GM15510 (cell line): ENCODE measurements around the gene RHNO1.

Experiments used
- POLR2A ChIP-seq: IDR thresholded peaks from 3 replicates; pipeline ENCODE4 v1.6.1; 2011; ENCODE audit warnings: borderline replicate concordance; ENCODE audit not compliant: insufficient read length; ENCODE audit errors: extremely low read depth

RHNO1 gene

GRCh38 chr12:2854669-2855453, 22.2 kb upstream of the RHNO1 start:
- TF ChIP-seq POLR2A, result no peak

GRCh38 chr12:2855546-2855945, 21.5 kb upstream of the RHNO1 start:
- no peak for TF ChIP-seq POLR2A

- TF ChIP-seq POLR2A, result no peak
These were observed 21.0 kb upstream of the RHNO1 start for GRCh38 chr12:2856051-2856450.

- no peak for TF ChIP-seq POLR2A
These were observed 20.0 kb upstream of the RHNO1 start, which contains the start of gene TEX52 for GRCh38 chr12:2857021-2857431. TEX52 (minus strand) TSS chr12:2857039; CDS start chr12:2857026, 13 bp downstream.

- no peak for TF ChIP-seq POLR2A
These were observed 19.4 kb upstream of the RHNO1 start for GRCh38 chr12:2857576-2857975.

GRCh38 chr12:2858334-2858733, 18.7 kb upstream of the RHNO1 start:
- TF ChIP-seq POLR2A, result no peak

- no peak for TF ChIP-seq POLR2A
These were observed 18.0 kb upstream of the RHNO1 start for GRCh38 chr12:2858944-2859421.

GRCh38 chr12:2860170-2860569, 16.9 kb upstream of the RHNO1 start:
- TF ChIP-seq POLR2A, result no peak

GRCh38 chr12:2862876-2863275, 14.1 kb upstream of the RHNO1 start:
- no peak for TF ChIP-seq POLR2A

GRCh38 chr12:2864198-2864597, 12.8 kb upstream of the RHNO1 start:
- no peak for TF ChIP-seq POLR2A

GRCh38 chr12:2876431-2877046, 484 bp upstream of the RHNO1 start:
- TF ChIP-seq POLR2A, result no peak

- no peak for TF ChIP-seq POLR2A
These were observed 1.1 kb downstream of the RHNO1 start for GRCh38 chr12:2877953-2878732.

GRCh38 chr12:2879853-2880252, 2.8 kb downstream of the RHNO1 start:
- no peak for TF ChIP-seq POLR2A

GRCh38 chr12:2884810-2885209, 7.8 kb downstream of the RHNO1 start:
- TF ChIP-seq POLR2A, result no peak
